T-helper 2 cell treated with Interferon-gamma antibody and Interleukin-4, amounts not matched to agents 100 ng/mL and 5 ng/mL, for 36 hours (primary cell): ENCODE results near the gene NAV2. TPM values are rescaled to one million over a fixed set of nuclear protein-coding genes. Genes with fewer than 3 reads are reported as not detected.

ENCODE experiments used
- intact Hi-C: fragments of 100-400 bp; cut with micrococcal nuclease; formaldehyde crosslinking; loops from one replicate; pipeline ENCODE4 v1.15.1; 2023
- total RNA-seq: library from RNA; stranded (reverse); gene quantifications from 2 replicates; pipeline ENCODE4 v1.2.3, GENCODE V29; 2022

NAV2 gene
- total RNA-seq, 1 donor from 2014 or later, result 0.45 TPM

DNA sequence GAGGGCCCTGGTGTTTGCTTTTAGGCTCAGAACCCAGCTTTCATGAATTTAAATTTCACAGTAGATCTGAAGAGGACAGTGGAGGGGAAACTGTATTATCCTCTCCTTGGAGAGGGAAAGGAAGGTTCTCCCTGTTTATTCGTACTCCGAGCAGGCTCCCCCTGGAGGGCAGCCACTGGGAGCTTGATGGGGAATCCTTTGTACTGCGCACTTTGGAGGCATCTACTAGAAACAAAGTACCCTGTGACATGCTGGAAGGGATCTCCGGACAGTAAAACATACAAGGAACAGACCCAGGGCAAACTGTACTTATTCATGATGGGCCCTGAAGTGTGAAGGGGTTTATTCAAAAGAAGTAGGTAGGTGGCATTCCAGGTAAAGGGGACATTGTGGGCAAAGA, 27.2 kb downstream of the NAV2 start:
- intact Hi-C loops, result loop anchor here (5.0 kb wide), 1 partner anchor 668 kb away; no protein-coding TSS in a partner anchor

GRCh38 chr11:19740586-19740985, 27.9 kb downstream of the NAV2 start:
- intact Hi-C loops, result loop anchor here (5.0 kb wide), 1 partner anchor 668 kb away; no protein-coding TSS in a partner anchor

GRCh38 chr11:19742588-19743292, 30.1 kb downstream of the NAV2 start:
- intact Hi-C loops, result loop anchor here (1.0 to 5.0 kb wide), 3 partner anchors 178 to 670 kb away; no protein-coding TSS in a partner anchor

GRCh38 chr11:19743622-19744021, 31.0 kb downstream of the NAV2 start:
- intact Hi-C loops, result loop anchor here (5.0 kb wide), 1 partner anchor 671 kb away; no protein-coding TSS in a partner anchor

- intact Hi-C loops, result loop anchor here (5.0 kb wide), 1 partner anchor 672 kb away; no protein-coding TSS in a partner anchor
These were observed 31.5 kb downstream of the NAV2 start for GRCh38 chr11:19744130-19744529.

GRCh38 chr11:19746086-19746485, 33.4 kb downstream of the NAV2 start:
- intact Hi-C loops, result no loop called here

GRCh38 chr11:19747634-19748033, 35.0 kb downstream of the NAV2 start:
- intact Hi-C loops, result no loop called here

GRCh38 chr11:19751055-19751454, 38.4 kb downstream of the NAV2 start:
- intact Hi-C loops, result no loop called here

DNA sequence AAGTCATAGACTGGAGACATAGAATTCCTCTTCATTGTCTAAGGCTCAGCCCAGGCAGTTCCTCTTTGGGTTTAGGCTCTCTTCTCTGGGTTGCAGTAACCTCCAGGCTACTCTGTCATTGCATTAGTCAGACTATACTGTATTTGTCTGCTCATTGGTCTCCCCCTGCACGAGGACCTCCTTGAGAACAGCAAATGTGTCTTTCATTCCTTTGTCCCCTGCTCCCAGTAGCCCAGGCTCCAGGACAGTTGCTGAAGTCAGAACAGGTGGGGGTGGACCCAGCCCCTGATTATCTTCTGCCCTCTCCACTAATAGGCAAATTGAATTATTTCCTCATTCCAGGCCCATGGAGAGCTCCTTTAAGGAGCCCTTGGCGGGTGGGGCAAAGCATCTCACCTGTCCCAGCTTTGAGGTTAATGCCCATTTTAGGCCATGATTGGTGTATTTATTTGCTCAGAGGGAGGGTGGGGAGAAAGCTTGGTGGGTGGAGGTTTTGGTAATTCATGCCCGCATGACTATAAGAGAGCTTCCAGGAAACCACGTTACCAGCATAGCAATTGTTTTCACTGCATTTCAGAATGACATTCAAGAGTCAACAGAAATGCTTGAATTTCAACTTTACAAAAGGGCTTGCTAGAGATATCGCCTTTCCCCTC, 40.9 kb downstream of the NAV2 start:
- intact Hi-C loops, result no loop called here

- intact Hi-C loops, result no loop called here
These were observed 44.2 kb downstream of the NAV2 start for GRCh38 chr11:19756675-19757475.

GRCh38 chr11:19759389-19759788, 46.8 kb downstream of the NAV2 start:
- intact Hi-C loops, result no loop called here

- intact Hi-C loops, result no loop called here
These were observed 49.6 kb downstream of the NAV2 start for GRCh38 chr11:19762266-19762665.

GRCh38 chr11:19763330-19763729, 50.7 kb downstream of the NAV2 start:
- intact Hi-C loops, result no loop called here

DNA sequence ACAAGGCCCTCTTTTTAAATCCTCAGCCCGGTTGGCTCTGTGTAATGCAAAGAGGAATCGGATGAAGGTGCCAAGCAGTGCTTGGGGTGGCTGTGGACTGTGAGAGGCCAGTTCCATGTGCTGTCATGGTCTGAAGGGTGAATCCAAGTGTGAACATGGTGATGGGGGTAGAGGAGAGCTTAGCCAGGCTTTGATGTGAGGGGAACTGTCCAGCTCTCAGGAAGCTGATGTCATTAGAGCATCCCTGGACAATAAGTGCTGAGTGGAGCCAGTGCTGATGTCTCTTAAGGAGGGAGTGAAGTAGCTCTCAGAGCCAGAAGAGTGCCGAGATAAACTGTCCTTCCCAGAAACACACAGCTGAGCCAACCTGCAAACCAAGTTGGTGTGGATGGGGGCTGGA, 53.6 kb downstream of the NAV2 start:
- intact Hi-C loops, result no loop called here

DNA sequence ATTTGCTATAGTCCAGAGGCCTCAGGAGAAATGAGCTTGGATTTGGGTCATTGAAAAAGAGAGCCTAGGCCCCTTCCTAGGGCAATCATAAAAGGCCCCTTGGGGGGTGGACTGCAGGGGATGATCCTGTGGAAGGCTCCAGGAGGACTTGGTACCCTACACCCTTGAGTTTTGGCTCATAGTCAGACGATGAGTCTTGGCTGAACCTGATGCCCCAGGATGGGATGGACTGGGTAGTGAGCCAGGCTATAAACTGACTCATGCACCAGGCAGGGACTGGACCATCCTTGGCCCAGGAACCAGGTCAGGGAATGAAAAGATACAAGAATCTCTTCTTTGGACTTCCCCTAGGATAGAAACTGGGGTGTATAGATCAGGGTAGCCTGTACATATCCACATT, 54.2 kb downstream of the NAV2 start:
- intact Hi-C loops, result no loop called here

DNA sequence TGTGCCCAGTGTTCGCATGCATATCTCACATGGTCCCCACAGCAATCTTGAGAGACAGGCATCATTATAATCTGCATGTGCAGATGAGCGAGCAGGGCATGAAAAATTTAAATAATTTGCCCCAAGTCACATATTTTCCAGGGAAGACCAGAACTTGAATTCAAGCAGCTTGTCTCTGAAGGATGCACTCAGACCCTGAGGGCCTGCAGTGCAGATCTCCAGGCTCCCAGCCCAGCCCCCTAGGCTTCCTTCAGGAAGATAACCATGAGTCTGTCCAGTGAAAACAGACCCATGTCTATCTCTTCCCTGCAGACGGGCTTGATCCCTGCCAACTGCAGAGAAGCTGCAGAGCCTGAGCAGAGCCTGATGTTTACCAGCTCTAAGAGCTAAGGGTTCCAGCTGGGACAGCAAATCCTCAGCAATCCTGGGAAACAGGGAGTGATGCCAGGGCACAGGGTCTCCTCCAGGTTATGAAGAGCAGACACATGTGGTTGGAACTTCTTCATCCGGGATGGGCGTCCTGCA, 55.1 kb downstream of the NAV2 start:
- intact Hi-C loops, result no loop called here

GRCh38 chr11:19768197-19768596, 55.6 kb downstream of the NAV2 start:
- intact Hi-C loops, result no loop called here

DNA sequence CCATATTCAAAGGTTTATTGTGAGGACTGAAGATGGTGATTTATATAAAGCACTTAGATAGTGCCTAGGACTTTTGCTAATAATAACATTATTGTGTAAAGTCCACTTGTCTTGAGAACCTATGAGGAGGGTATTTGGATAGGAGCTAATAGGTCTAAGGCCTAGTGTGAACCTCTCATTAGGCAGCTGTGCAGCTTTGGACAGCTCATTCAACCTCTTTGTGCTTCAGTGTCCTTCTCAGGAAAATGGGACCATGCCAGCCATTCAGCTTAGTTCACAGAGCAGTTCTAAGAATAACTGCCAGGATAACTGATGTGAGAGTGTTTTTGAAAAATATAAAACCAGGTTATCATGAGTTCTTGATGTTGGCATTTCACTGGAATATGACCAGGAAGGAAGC, 56.2 kb downstream of the NAV2 start:
- intact Hi-C loops, result no loop called here

- intact Hi-C loops, result no loop called here
These were observed 57.2 kb downstream of the NAV2 start for GRCh38 chr11:19769820-19770219.

- intact Hi-C loops, result no loop called here
These were observed 57.6 kb downstream of the NAV2 start for GRCh38 chr11:19770277-19770676.

DNA sequence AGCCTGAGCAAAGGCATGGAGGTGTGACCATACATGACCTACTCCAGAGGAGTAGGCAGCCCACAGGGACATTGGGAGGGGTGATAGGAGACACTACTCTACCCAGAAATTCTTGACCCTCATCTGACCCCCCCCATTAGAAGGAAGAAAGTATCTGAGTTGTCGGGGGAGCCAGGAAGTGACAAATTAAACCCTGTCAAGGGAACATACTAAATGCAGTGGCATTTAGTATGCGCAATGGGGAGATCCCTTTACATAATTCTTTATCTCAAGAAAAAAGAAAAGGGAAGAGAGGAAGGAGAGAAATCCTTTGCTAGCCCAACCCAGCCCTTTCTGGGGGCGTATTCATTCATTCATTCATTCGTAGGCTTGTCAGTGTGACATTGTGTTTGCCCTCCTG, 58.8 kb downstream of the NAV2 start:
- intact Hi-C loops, result no loop called here

DNA sequence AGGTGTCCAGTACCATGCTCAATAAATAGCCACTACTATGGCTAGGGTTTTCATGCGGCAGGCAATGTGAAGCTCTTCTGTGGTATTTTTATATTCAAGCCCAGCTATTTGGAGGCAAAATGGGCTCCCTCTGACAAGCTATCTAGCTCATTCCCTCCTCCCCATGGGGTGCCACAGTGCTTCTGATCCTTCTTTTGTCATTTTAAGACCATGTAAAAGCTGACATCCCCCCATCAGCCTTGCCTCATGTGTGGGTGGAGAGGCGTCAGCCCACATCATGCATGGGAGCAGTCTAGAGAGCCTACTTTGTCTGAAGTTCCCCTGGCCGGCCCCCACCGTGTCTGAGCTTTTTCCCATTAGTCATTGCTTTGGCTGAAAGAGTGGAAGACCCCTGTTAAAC, 59.8 kb downstream of the NAV2 start:
- intact Hi-C loops, result no loop called here
